Prostate gland (tissue), 2 donors: Measurements from ENCODE around the gene AARSD1.
"Not testable (repeated sequence)": the region's sequence is repeated elsewhere in the genome, so short reads cannot be mapped to it uniquely, and the experiment has no call there.

Source experiments
- CTCF ChIP-seq, 4 experiments: fragments of 200-600 bp in 2 of 4; fragments of 450-650 bp in 2 of 4; sonication (generic) in 2 of 4; IDR thresholded peaks; 1 replicate in 3 of 4; 2 replicates in 1 of 4; pipeline ENCODE4 v1.5.1; 2016 to 2019; ENCODE audit warnings: antibody characterized with exemption in 4 of 4, mild to moderate bottlenecking in 2 of 4, moderate library complexity in 2 of 4
- POLR2A ChIP-seq: fragments of 450-650 bp; IDR thresholded peaks from one replicate; pipeline ENCODE4 v1.6.1; 2016; ENCODE audit warnings: antibody characterized with exemption, mild to moderate bottlenecking
- POLR2AphosphoS5 ChIP-seq: sonication (generic); formaldehyde crosslinking; IDR thresholded peaks from one replicate; pipeline ENCODE4 v1.6.1; 2017; ENCODE audit warnings: antibody characterized with exemption

- not testable (repeated sequence) for TF ChIP-seq CTCF (IDR thresholded peaks at IDR 0.05); POLR2A; POLR2AphosphoS5
Observed at GRCh38 chr17:42915288-42915687, 49.0 kb downstream of the AARSD1 start.
